Tracheal epithelial cell (primary cell): Measurements from ENCODE around the gene CEACAM21. TPM values are rescaled to one million over a fixed set of nuclear protein-coding genes. Genes with fewer than 3 reads are reported as not detected.

Experiments
- total RNA-seq: library from RNA; depleted of rRNA; stranded (reverse); fragments of >200 nt; gene quantifications from 2 replicates; pipeline ENCODE4 v1.2.1, GENCODE V29; 2014

Gene CEACAM21
- not detected in 2 replicates for total RNA-seq

DNA sequence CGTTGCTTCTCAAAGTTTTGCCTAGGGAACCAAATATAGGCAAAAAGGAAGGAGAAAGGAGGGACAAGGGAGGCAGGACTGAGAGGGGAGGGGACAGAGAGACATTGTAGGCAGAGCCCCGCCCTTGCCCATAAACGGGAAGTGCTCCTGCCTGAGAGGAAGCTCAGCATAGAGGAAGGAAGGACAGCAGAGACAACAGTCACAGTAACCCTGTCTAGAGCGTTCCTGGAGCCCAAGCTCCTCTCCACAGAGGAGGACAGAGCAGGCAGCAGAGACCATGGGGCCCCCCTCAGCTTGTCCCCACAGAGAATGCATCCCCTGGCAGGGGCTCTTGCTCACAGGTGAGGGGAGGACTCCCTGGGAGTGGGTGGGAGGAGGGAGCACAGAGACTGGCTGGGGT, at the start of gene CEACAM21:
CEACAM21 (plus strand) TSS at position 169 of the 400 bp plus-strand sequence; CDS start at position 278, 109 bp downstream.

DNA sequence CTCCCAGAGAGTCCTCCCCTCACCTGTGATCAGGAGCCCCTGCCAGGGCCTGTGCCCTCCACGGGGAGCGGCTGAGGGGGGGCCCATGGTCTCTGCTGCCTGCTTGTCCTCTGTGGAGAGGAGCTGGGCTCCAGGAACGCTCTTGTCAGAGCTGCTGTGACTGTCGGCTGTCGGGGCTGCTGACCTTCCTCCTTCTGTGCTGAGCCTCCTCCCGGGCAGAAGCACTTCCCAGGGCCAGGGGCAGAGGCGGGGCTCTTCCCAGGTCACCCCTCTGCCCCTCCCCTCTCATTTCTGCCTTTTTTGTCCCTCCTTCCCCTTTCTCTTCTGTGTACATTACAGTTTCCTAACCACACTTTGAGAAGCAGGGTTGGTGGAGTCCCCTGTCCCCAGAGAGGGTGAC, 50.9 kb downstream of the CEACAM21 start, which contains the start of gene CEACAM4:
CEACAM4 (minus strand) TSS at position 198 of the 400 bp plus-strand sequence; CDS start at position 87, 111 bp downstream.

Other genes starting within 250 kb of the CEACAM21 start
- 10.2 and 10.6 TPM in 2 replicates for gene TGFB1, start 222.2 kb upstream of the CEACAM21 start, total RNA-seq
- gene B9D2, start 212.0 kb upstream of the CEACAM21 start, total RNA-seq: 0.85 and 1.9 TPM in 2 replicates
- 6.0 and 8.4 TPM in 2 replicates for gene TMEM91, start 199.6 kb upstream of the CEACAM21 start, total RNA-seq
- gene EXOSC5, start 178.8 kb upstream of the CEACAM21 start, total RNA-seq: 36.1 and 43.3 TPM in 2 replicates
- gene BCKDHA, start 178.3 kb upstream of the CEACAM21 start, total RNA-seq: 56.6 and 61.6 TPM in 2 replicates
- 1.7 and 3.6 TPM in 2 replicates for gene B3GNT8, start 148.8 kb upstream of the CEACAM21 start, total RNA-seq
- 33.5 and 42.4 TPM in 2 replicates for gene DMAC2, start 136.3 kb upstream of the CEACAM21 start, total RNA-seq
- not detected in 2 replicates for gene ERICH4, start 133.0 kb upstream of the CEACAM21 start, total RNA-seq
- not detected in 2 replicates for gene CEACAM4, start 50.9 kb downstream of the CEACAM21 start, total RNA-seq
- 0.24 TPM in 1 of 2 replicates, not detected in the other for gene CEACAM7, start 112.1 kb downstream of the CEACAM21 start, total RNA-seq
- 8.3 TPM in 1 of 2 replicates, not detected in the other for gene CEACAM5, start 132.5 kb downstream of the CEACAM21 start, total RNA-seq
- gene CEACAM6, start 179.4 kb downstream of the CEACAM21 start, total RNA-seq: 0.96 and 17.5 TPM in 2 replicates
- gene CEACAM3, start 220.4 kb downstream of the CEACAM21 start, total RNA-seq: not detected in 2 replicates